A549 (cell line): ENCODE results near the gene NEK5.

Experiments
- BCL3 ChIP-seq: fragments of >200 bp; sonication (Bioruptor Twin); formaldehyde crosslinking; IDR thresholded peaks from 3 replicates; pipeline ENCODE4 v1.6.1; 2016
- CHD2 ChIP-seq: fragments of 150-350 bp; IDR thresholded peaks from 2 replicates; pipeline ENCODE4 v1.6.1; 2014; ENCODE audit warnings: low read length; ENCODE audit not compliant: partially characterized antibody
- CTCF ChIP-seq: fragments of >200 bp; sonication (Bioruptor Twin); formaldehyde crosslinking; IDR thresholded peaks from 3 replicates; pipeline ENCODE4 v1.5.1; 2016
- EHMT2 ChIP-seq: fragments of 200-600 bp; sonication (generic); IDR thresholded peaks from 2 replicates; pipeline ENCODE4 v1.6.1; 2016; ENCODE audit warnings: antibody characterized with exemption, low read depth, mild to moderate bottlenecking, moderate library complexity
- KDM5A ChIP-seq: fragments of 200-600 bp; sonication (generic); IDR thresholded peaks from 2 replicates; pipeline ENCODE4 v1.6.1; 2016; ENCODE audit warnings: antibody characterized with exemption, mild to moderate bottlenecking
- MAZ ChIP-seq: fragments of 150-350 bp; IDR thresholded peaks from 2 replicates; pipeline ENCODE4 v1.6.1; 2014; ENCODE audit warnings: antibody characterized with exemption, low read depth, low read length, borderline replicate concordance
- PHF8 ChIP-seq: fragments of 200-600 bp; sonication (generic); IDR thresholded peaks from 2 replicates; pipeline ENCODE4 v1.6.1; 2016; ENCODE audit warnings: low read depth, mild to moderate bottlenecking, antibody characterized with exemption, moderate library complexity, borderline replicate concordance
- POLR2A ChIP-seq: IDR thresholded peaks from 2 replicates; pipeline ENCODE4 v1.6.1; 2012; ENCODE audit warnings: mild to moderate bottlenecking, low read length

GRCh38 chr13:52082601-52083000 is 46.3 kb downstream of the NEK5 start:
- no peak for TF ChIP-seq EHMT2
- no peak for TF ChIP-seq CTCF
- no peak for TF ChIP-seq BCL3
- no peak for TF ChIP-seq POLR2A
- TF ChIP-seq MAZ: no peak
- TF ChIP-seq CHD2: no peak
- TF ChIP-seq PHF8: no peak
- no peak for TF ChIP-seq KDM5A
